A549 (cell line): ENCODE results near the gene OR2T2.
"Not testable (repeated sequence)": the region's sequence is repeated elsewhere in the genome, so short reads cannot be mapped to it uniquely, and the experiment has no call there.

Experiments
- MAFK ChIP-seq: fragments of 450-650 bp; IDR thresholded peaks from 2 replicates; pipeline ENCODE4 v1.6.1; 2014; ENCODE audit not compliant: partially characterized antibody
- TF ChIP-seq, protein P1 (sequence below): fragments of >200 bp; sonication (Bioruptor Twin); formaldehyde crosslinking; IDR thresholded peaks from 3 replicates; pipeline ENCODE4 v1.5.1; 2016

DNA sequence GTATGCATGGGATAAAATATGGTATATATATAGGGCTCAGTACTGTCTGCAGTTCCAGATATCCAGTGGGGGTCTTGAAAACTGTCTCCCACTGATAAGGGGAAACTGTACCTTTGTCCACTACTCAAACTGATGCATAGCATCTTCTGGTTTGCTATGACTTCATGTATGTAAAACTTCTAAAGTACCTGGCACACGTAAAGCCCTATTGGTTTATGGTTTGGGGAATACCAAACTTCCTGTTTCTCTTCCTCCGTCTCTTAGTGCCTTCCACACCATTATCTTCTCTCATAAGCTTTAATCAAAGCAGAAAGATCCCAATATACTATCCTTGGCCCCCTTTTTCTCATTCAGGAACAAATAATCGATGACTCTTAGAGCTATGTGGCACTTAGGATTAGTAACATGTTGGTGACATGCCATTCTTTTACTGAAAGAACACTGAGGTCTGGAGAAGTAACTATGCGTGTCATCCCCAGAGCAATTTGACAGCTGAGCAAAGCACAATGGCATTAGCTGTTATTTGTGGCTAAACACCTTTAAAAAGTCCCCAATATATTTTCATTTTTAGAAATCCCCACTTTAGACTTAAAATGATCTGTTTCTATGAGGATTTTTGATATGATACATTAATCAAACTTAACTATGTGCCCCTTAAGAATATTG is 3.1 kb downstream of the OR2T2 start:
- TF ChIP-seq MAFK, result not testable (repeated sequence)
- TF ChIP-seq, protein P1, sequence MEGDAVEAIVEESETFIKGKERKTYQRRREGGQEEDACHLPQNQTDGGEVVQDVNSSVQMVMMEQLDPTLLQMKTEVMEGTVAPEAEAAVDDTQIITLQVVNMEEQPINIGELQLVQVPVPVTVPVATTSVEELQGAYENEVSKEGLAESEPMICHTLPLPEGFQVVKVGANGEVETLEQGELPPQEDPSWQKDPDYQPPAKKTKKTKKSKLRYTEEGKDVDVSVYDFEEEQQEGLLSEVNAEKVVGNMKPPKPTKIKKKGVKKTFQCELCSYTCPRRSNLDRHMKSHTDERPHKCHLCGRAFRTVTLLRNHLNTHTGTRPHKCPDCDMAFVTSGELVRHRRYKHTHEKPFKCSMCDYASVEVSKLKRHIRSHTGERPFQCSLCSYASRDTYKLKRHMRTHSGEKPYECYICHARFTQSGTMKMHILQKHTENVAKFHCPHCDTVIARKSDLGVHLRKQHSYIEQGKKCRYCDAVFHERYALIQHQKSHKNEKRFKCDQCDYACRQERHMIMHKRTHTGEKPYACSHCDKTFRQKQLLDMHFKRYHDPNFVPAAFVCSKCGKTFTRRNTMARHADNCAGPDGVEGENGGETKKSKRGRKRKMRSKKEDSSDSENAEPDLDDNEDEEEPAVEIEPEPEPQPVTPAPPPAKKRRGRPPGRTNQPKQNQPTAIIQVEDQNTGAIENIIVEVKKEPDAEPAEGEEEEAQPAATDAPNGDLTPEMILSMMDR, result not testable (repeated sequence)
